GM21447 (cell line): ENCODE measurements around the gene NT5C.

Experiments used
- ATAC-seq: cut with Tn5 transposase; IDR thresholded peaks from one replicate; pipeline ENCODE4 v1.9.1; 2021; ENCODE audit not compliant: unreplicated experiment

The NT5C gene

DNA sequence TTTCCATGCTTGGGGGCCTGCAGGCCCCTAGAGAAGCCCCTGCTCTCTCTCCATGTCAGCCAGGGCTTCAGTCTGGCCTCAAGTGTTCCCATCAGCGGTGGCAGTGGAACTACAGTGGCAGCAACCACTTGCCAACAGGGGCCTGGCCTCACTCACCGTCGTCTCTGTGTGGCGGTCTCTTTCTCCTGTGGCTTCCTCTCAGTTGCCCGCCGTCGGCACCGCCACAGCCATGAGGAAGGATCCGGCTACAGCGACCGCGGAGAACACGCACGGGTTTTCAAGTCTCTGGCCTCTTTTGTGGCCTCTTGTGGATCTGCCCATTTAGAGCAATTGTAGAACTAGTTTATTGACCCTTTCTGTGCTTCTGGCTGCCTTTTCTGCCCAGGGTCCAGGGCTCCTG lies 13.2 kb downstream of the NT5C start:
- ATAC-seq = no peak

DNA sequence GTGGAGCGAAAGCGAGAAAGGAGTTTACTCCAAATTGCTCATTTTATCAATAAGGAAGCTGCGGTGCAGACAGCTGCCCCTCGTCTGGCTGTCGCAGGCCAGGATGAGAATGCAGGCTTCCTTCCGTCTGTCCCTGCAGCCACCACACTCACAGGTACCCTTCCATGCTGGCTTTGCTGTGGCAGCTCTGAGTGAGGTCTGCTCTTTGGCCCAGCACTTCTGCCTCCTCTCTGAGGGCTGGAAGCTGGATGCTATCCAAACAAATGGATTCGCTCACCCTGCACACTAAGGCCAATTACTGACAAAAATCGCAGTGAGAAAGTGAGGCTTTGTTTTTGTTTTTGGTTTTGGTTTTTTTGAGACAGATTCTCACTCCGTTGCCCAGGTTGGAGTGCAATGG lies 14.8 kb downstream of the NT5C start:
- no peak for ATAC-seq

- no peak for ATAC-seq
Measured at GRCh38 chr17:75115555-75115954, 16.0 kb downstream of the NT5C start.

DNA sequence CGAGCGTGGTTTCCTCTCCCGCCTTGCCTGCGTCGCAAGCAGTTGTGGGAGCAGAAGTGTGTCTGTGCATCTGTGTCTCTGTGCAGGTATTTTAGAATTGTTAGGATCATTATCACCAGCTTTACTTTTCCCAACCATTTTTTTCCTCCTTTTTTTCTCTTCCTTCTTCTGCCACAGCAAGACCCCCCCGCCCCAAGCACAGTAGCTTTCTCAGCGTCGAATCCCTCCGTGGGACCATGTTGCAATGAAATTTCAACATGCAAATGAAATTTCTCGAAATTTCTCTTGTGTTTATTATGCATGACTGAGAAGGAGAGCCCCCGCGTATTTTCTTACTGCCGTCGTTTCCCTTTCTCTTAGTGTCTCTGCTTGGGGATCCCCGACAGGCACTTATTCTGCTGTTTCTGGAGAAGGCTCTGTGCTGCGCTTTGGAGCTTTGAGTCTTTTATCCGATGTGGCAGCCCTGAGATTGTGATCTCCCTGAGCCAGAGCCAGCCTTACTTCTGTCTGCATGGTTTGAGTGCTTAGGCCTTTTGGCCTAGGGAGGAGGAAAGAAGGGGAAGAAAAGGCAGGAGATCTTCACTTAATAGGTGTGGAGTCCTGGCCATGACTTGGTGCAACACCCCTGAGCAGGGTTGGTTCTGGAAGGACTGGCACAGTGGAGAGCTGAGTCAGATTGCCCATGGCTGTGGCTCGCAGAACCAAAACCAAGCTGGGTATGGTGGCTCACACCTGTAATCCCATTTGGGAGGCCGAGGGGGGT lies 16.8 kb downstream of the NT5C start:
- no peak for ATAC-seq

DNA sequence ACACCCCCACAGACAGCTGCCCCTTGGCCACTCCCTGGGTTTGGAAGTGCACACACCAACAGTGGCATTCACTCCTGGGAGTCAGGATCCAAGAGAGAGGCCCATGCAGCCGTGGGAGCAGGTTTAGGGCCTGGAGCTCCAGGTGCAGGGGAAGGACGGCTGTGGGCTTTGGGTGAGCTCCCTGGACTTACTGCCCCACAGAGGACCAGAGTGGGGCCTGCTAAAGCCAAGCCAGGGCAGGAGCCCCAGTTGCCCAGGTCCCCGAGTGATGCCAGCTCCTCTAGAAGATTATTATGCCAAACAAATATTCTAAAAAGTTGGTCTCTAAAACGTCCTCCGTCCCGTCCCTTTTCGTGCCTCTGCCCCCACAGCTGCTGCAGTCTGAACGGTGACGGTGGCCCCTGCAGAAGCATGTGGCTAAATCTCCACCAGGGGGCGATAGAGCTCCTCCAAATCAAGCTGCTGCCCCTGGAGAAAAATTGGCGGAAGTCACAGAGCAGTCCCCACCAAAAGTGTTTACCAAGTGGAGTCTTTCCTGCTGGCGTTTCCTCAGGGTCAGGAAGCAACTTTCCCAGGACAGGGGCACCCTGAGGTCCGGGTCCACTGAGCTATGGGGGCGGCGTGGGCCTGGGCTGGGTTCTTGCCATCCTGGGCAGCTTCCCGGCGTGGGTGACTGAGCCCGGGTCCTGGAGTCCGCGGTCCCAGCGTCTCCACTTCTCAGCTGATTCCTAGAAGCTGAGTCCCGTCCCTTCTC lies 17.6 kb downstream of the NT5C start:
- peak; percentile 45 for ATAC-seq

GRCh38 chr17:75111777-75112335 lies 19.7 kb downstream of the NT5C start:
- ATAC-seq = no peak

DNA sequence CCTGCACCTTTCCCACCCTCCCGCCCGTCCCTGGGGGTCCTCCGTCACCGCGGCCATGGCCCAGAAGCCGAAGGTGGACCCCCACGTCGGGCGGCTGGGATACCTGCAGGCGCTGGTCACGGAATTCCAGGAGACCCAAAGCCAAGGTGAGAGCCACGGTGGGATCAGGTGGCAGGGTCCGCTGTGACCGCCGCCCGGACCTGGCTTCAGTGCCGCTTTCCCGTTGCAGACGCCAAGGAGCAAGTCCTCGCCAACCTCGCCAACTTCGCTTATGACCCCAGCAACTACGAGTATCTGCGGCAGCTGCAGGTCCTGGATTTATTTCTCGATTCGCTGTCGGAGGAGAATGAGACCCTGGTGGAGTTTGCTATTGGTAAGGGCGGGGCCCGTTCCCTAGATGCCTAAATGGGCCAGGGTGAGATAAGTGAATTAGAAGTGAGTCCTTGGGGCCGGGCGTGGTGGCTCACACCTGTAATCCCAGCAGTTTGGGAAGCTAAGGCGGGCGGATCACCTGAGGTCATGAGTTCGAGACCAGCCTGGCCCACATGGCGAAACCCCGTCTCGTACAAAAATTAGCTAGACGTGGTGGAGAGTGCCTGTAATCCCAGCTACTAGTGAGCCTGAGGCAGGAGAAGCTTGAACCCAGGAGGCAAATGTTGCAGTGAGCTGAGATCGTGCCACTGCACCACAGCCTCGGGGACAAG lies 21.2 kb downstream of the NT5C start:
- no peak for ATAC-seq

- peak; percentile 63 for ATAC-seq
Measured at GRCh38 chr17:75109407-75110233, 21.9 kb downstream of the NT5C start, which contains the start of gene ARMC7. Gene ARMC7, plus strand, starts transcription at chr17:75109969. Its CDS starts 320 bp downstream, at chr17:75110289.

DNA sequence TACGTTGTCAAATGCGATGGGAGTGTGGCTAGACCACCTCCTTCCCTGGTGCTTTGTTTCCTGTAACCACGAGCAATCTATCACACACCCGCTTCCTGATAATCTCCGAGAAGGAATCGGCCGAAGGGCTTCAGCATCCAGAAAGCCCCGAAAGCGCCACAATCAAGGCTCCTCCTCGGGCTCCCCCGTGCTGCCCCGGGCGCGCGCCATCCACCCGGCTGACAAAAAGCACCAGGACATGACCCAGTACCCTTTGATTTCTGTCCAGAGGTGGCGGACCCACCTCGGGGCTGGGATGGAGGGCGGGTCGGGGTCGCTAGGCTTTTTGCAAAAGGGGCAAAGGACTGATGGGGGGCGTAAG lies 22.5 kb downstream of the NT5C start:
- ATAC-seq = no peak

- ATAC-seq = no peak
Measured at GRCh38 chr17:75108193-75108592, 23.3 kb downstream of the NT5C start.

- ATAC-seq = no peak
Measured at GRCh38 chr17:75105126-75106080, 26.1 kb downstream of the NT5C start.

- ATAC-seq = no peak
Measured at GRCh38 chr17:75103601-75104554, 27.7 kb downstream of the NT5C start.

- no peak for ATAC-seq
Measured at GRCh38 chr17:75102385-75102821, 29.1 kb downstream of the NT5C start.

GRCh38 chr17:75099881-75100595 lies 31.5 kb downstream of the NT5C start:
- no peak for ATAC-seq

DNA sequence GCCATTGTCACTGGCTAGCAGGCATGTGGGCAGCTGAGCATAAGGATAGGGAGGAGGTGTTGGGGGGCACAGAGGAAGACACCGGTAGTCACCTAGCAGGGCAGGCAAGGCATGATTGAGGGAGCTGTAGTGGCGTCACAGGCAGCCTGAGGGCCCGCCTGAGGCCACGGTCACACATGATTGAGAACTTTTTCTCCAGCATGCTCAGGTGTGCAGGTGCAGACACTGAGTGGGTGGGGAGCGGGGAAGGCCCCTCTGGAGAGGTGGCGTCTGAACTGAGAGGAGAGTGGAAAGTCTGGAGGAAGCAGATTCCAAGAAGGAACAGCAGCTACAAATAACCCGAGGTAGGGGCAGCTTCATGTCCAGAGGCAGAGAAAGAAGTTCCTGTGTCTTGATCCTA lies 32.7 kb downstream of the NT5C start:
- ATAC-seq = no peak

- ATAC-seq = no peak
Measured at GRCh38 chr17:75097865-75098264, 33.7 kb downstream of the NT5C start.

DNA sequence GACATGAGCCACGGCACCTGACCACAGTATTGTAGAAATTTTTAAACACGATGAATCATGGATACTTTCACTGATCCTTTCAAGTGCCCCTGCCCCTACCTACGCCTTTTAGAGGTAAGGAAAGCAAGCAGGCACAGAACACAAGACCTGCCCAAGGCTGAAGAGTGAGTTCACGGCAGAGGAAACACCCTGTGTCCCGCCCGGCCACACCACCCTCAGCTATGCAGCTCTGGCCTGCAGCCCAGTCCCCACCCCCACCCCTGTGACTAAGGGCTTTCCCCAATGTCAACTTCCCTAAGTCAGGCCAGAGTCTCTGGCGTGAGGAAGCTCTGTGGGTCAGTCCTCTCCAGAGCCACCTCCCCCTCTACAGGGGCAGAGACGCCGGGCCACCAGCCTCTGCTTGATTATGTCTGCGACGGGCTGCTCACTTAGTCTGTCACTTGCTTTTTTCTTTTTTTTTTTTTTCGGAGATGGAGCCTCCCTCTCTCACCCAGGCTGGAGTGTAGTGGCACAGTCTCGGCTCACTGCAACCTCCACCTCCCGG lies 35.4 kb downstream of the NT5C start:
- no peak for ATAC-seq
